ENCODE measurements around the gene ALMS1. TPM values are rescaled to one million over a fixed set of nuclear protein-coding genes. Genes with fewer than 3 reads are reported as not detected.
"Not testable (repeated sequence)": the region's sequence is repeated elsewhere in the genome, so short reads cannot be mapped to it uniquely, and the experiment has no call there.

Gene ALMS1
- total and polyA plus RNA-seq, 4 donors, result 22.0 to 55.3 (median 36.8) TPM

- H3K27me3 ChIP-seq (ENCODE audit: control insufficient read depth, insufficient read depth, low read length), result no peaks in the 10 kb centered on the region
- H3K4me1 ChIP-seq (ENCODE audit: control insufficient read depth, insufficient read depth, low read length), result no peaks in the 10 kb centered on the region
- H3K27ac ChIP-seq (ENCODE audit: low read depth, low read length), result no peak overlapping the region
- DNase-seq (ENCODE audit: low read depth in 4 of 6, low spot score in 6 of 6), result no peak
- 100% methylated on average over 8 of the region's 8 CpGs for WGBS (ENCODE audit: insufficient coverage)
- H3K36me3 ChIP-seq (ENCODE audit: control insufficient read depth, insufficient read depth, low read length), result peaks cover 22% of the 10 kb centered on the region
- no peak overlapping the region for H3K4me3 ChIP-seq (ENCODE audit: low read depth, low read length)
- H3K9me3 ChIP-seq (ENCODE audit: control insufficient read depth, insufficient read depth, low read length), result peaks cover 1% of the 10 kb centered on the region
These were observed 101.5 kb downstream of the ALMS1 start for GRCh38 chr2:73487112-73487657.

GRCh38 chr2:73488079-73488478 lies 102.4 kb downstream of the ALMS1 start:
- peaks cover 22% of the 10 kb centered on the region for H3K36me3 ChIP-seq (ENCODE audit: control insufficient read depth, insufficient read depth, low read length)
- no peak for DNase-seq (ENCODE audit: low read depth in 4 of 6, low spot score in 6 of 6)
- H3K27me3 ChIP-seq (ENCODE audit: control insufficient read depth, insufficient read depth, low read length), result no peaks in the 10 kb centered on the region
- H3K4me1 ChIP-seq (ENCODE audit: control insufficient read depth, insufficient read depth, low read length), result no peaks in the 10 kb centered on the region
- H3K9me3 ChIP-seq (ENCODE audit: control insufficient read depth, insufficient read depth, low read length), result peaks cover 1% of the 10 kb centered on the region
- H3K4me3 ChIP-seq (ENCODE audit: low read depth, low read length), result no peak overlapping the region
- no peak overlapping the region for H3K27ac ChIP-seq (ENCODE audit: low read depth, low read length)
- 98% methylated on average over 7 of the region's 7 CpGs for WGBS (ENCODE audit: insufficient coverage)

GRCh38 chr2:73489053-73489452 lies 103.4 kb downstream of the ALMS1 start:
- peaks cover 22% of the 10 kb centered on the region for H3K36me3 ChIP-seq (ENCODE audit: control insufficient read depth, insufficient read depth, low read length)
- H3K27me3 ChIP-seq (ENCODE audit: control insufficient read depth, insufficient read depth, low read length), result no peaks in the 10 kb centered on the region

GRCh38 chr2:73494031-73494430 lies 108.4 kb downstream of the ALMS1 start:
- peaks cover 4% of the 10 kb centered on the region for H3K36me3 ChIP-seq (ENCODE audit: control insufficient read depth, insufficient read depth, low read length)
- H3K27me3 ChIP-seq (ENCODE audit: control insufficient read depth, insufficient read depth, low read length), result no peaks in the 10 kb centered on the region
- no peak overlapping the region for H3K27ac ChIP-seq (ENCODE audit: low read depth, low read length)
- H3K4me1 ChIP-seq (ENCODE audit: control insufficient read depth, insufficient read depth, low read length), result no peaks in the 10 kb centered on the region
- DNase-seq (ENCODE audit: low read depth in 4 of 6, low spot score in 6 of 6), result no peak
- no CpG with 5 or more reads among the region's 2 CpGs for WGBS (ENCODE audit: insufficient coverage)
- no peaks in the 10 kb centered on the region for H3K9me3 ChIP-seq (ENCODE audit: control insufficient read depth, insufficient read depth, low read length)
- no peak overlapping the region for H3K4me3 ChIP-seq (ENCODE audit: low read depth, low read length)

More at GRCh38 chr2:73489053-73489452, 103.4 kb downstream of the ALMS1 start:
- peaks cover 1% of the 10 kb centered on the region for H3K9me3 ChIP-seq (ENCODE audit: control insufficient read depth, insufficient read depth, low read length)
- no peak overlapping the region for H3K27ac ChIP-seq (ENCODE audit: low read depth, low read length)
- DNase-seq (ENCODE audit: low read depth in 4 of 6, low spot score in 6 of 6), result no peak
- no peak overlapping the region for H3K4me3 ChIP-seq (ENCODE audit: low read depth, low read length)
- H3K4me1 ChIP-seq (ENCODE audit: control insufficient read depth, insufficient read depth, low read length), result no peaks in the 10 kb centered on the region

GRCh38 chr2:73503992-73504570 lies 118.4 kb downstream of the ALMS1 start:
- no peaks in the 10 kb centered on the region for H3K9me3 ChIP-seq (ENCODE audit: control insufficient read depth, insufficient read depth, low read length)
- no peak for DNase-seq (ENCODE audit: low read depth in 4 of 6, low spot score in 6 of 6)
- no CpG with 5 or more reads among the region's 2 CpGs for WGBS (ENCODE audit: insufficient coverage)

GRCh38 chr2:73504850-73505249 lies 119.2 kb downstream of the ALMS1 start:
- not testable (repeated sequence) for H3K36me3 ChIP-seq (ENCODE audit: control insufficient read depth, insufficient read depth, low read length); H3K27me3 ChIP-seq (ENCODE audit: control insufficient read depth, insufficient read depth, low read length); H3K4me1 ChIP-seq (ENCODE audit: control insufficient read depth, insufficient read depth, low read length); H3K27ac ChIP-seq (ENCODE audit: low read depth, low read length); H3K4me3 ChIP-seq (ENCODE audit: low read depth, low read length); H3K9me3 ChIP-seq (ENCODE audit: control insufficient read depth, insufficient read depth, low read length); DNase-seq (ENCODE audit: low read depth in 4 of 6, low spot score in 6 of 6)
- no CpG with 5 or more reads among the region's 2 CpGs for WGBS (ENCODE audit: insufficient coverage)

More at GRCh38 chr2:73503992-73504570, 118.4 kb downstream of the ALMS1 start:
- Histone ChIP-seq H3K4me3 (ENCODE audit: low read depth, low read length) (no peak overlapping the region), H3K27ac (ENCODE audit: low read depth, low read length) (no peak overlapping the region), H3K27me3 (ENCODE audit: control insufficient read depth, insufficient read depth, low read length) (no peaks in the 10 kb centered on the region), H3K36me3 (ENCODE audit: control insufficient read depth, insufficient read depth, low read length) (no peaks in the 10 kb centered on the region), H3K4me1 (ENCODE audit: control insufficient read depth, insufficient read depth, low read length) (no peaks in the 10 kb centered on the region)

GRCh38 chr2:73510470-73510869 lies 124.8 kb downstream of the ALMS1 start:
- H3K36me3 ChIP-seq (ENCODE audit: control insufficient read depth, insufficient read depth, low read length); H3K9me3 ChIP-seq (ENCODE audit: control insufficient read depth, insufficient read depth, low read length): not testable (repeated sequence)
- 96% methylated on average over 3 of the region's 5 CpGs for WGBS (ENCODE audit: insufficient coverage)

GRCh38 chr2:73516033-73516432 lies 130.4 kb downstream of the ALMS1 start:
- Histone ChIP-seq H3K36me3 (ENCODE audit: control insufficient read depth, insufficient read depth, low read length) (no peaks in the 10 kb centered on the region), H3K9me3 (ENCODE audit: control insufficient read depth, insufficient read depth, low read length) (no peaks in the 10 kb centered on the region), H3K27ac (ENCODE audit: low read depth, low read length) (no peak overlapping the region), H3K27me3 (ENCODE audit: control insufficient read depth, insufficient read depth, low read length) (no peaks in the 10 kb centered on the region), H3K4me3 (ENCODE audit: low read depth, low read length) (no peak overlapping the region), H3K4me1 (ENCODE audit: control insufficient read depth, insufficient read depth, low read length) (no peaks in the 10 kb centered on the region)
- no CpG with 5 or more reads among the region's 1 CpG for WGBS (ENCODE audit: insufficient coverage)
- no peak for DNase-seq (ENCODE audit: low read depth in 4 of 6, low spot score in 6 of 6)

More at GRCh38 chr2:73510470-73510869, 124.8 kb downstream of the ALMS1 start:
- not testable (repeated sequence) for H3K27ac ChIP-seq (ENCODE audit: low read depth, low read length); DNase-seq (ENCODE audit: low read depth in 4 of 6, low spot score in 6 of 6); H3K4me3 ChIP-seq (ENCODE audit: low read depth, low read length); H3K27me3 ChIP-seq (ENCODE audit: control insufficient read depth, insufficient read depth, low read length); H3K4me1 ChIP-seq (ENCODE audit: control insufficient read depth, insufficient read depth, low read length)

- DNase-seq (ENCODE audit: low read depth in 4 of 6, low spot score in 6 of 6), result no peak
- Histone ChIP-seq H3K36me3 (ENCODE audit: control insufficient read depth, insufficient read depth, low read length) (peaks cover 13% of the 10 kb centered on the region), H3K9me3 (ENCODE audit: control insufficient read depth, insufficient read depth, low read length) (peaks cover 10% of the 10 kb centered on the region), H3K4me1 (ENCODE audit: control insufficient read depth, insufficient read depth, low read length) (no peaks in the 10 kb centered on the region), H3K27ac (ENCODE audit: low read depth, low read length) (no peak overlapping the region), H3K27me3 (ENCODE audit: control insufficient read depth, insufficient read depth, low read length) (no peaks in the 10 kb centered on the region), H3K4me3 (ENCODE audit: low read depth, low read length) (no peak overlapping the region)
- no CpG with 5 or more reads among the region's 1 CpG for WGBS (ENCODE audit: insufficient coverage)
These were observed 143.1 kb downstream of the ALMS1 start for GRCh38 chr2:73528688-73529087.

GRCh38 chr2:73530773-73531172 lies 145.1 kb downstream of the ALMS1 start:
- H3K4me3 ChIP-seq (ENCODE audit: low read depth, low read length); DNase-seq (ENCODE audit: low read depth in 4 of 6, low spot score in 6 of 6); H3K27me3 ChIP-seq (ENCODE audit: control insufficient read depth, insufficient read depth, low read length); H3K4me1 ChIP-seq (ENCODE audit: control insufficient read depth, insufficient read depth, low read length); H3K27ac ChIP-seq (ENCODE audit: low read depth, low read length); H3K9me3 ChIP-seq (ENCODE audit: control insufficient read depth, insufficient read depth, low read length): not testable (repeated sequence)
- WGBS (ENCODE audit: insufficient coverage), result 100% methylated on average over 4 of the region's 4 CpGs
- H3K36me3 ChIP-seq (ENCODE audit: control insufficient read depth, insufficient read depth, low read length), result peaks cover 13% of the 10 kb centered on the region
